ENCODE data around the gene RGPD3.

GRCh38 chr2:106350980-106351379 lies 117.2 kb downstream of the RGPD3 start:
- TF ChIP-seq MEF2D (tag; conservative IDR thresholded peaks at IDR 0.05; ENCODE audit: low read depth), result no peak
- TF ChIP-seq RNF2 (IDR thresholded peaks at IDR 0.05), result no peak
- TF ChIP-seq JUND (IDR thresholded peaks at IDR 0.05; ENCODE audit: borderline replicate concordance, low read depth, low read length), result no peak
- TF ChIP-seq JUND (tag; IDR thresholded peaks at IDR 0.05; ENCODE audit: borderline replicate concordance, low read depth, low read length), result no peak
- TF ChIP-seq, protein P1, sequence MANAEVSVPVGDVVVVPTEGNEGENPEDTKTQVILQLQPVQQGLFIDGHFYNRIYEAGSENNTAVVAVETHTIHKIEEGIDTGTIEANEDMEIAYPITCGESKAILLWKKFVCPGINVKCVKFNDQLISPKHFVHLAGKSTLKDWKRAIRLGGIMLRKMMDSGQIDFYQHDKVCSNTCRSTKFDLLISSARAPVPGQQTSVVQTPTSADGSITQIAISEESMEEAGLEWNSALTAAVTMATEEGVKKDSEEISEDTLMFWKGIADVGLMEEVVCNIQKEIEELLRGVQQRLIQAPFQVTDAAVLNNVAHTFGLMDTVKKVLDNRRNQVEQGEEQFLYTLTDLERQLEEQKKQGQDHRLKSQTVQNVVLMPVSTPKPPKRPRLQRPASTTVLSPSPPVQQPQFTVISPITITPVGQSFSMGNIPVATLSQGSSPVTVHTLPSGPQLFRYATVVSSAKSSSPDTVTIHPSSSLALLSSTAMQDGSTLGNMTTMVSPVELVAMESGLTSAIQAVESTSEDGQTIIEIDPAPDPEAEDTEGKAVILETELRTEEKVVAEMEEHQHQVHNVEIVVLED (CRISPR knock-in tag; IDR thresholded peaks at IDR 0.05), result no peak
- TF ChIP-seq, protein P2, sequence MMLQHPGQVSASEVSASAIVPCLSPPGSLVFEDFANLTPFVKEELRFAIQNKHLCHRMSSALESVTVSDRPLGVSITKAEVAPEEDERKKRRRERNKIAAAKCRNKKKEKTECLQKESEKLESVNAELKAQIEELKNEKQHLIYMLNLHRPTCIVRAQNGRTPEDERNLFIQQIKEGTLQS (IDR thresholded peaks at IDR 0.05), result no peak
- TF ChIP-seq, protein P2 (CRISPR knock-in tag; conservative IDR thresholded peaks at IDR 0.05), result no peak
- TF ChIP-seq, protein P3, sequence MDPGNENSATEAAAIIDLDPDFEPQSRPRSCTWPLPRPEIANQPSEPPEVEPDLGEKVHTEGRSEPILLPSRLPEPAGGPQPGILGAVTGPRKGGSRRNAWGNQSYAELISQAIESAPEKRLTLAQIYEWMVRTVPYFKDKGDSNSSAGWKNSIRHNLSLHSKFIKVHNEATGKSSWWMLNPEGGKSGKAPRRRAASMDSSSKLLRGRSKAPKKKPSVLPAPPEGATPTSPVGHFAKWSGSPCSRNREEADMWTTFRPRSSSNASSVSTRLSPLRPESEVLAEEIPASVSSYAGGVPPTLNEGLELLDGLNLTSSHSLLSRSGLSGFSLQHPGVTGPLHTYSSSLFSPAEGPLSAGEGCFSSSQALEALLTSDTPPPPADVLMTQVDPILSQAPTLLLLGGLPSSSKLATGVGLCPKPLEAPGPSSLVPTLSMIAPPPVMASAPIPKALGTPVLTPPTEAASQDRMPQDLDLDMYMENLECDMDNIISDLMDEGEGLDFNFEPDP (CRISPR knock-in tag; IDR thresholded peaks at IDR 0.05), result no peak
